Epithelial cell of esophagus (primary cell): Measurements from ENCODE around the gene VIP.

Source experiments
- DNase-seq: peaks from one replicate; pipeline ENCODE4 v3.0.0; 2010; ENCODE audit warnings: low read depth
- H3K4me3 ChIP-seq: 2 replicates; pipeline ENCODE4 v1.5.1; 2011; ENCODE audit warnings: mild to moderate bottlenecking, low read length, control low read depth
- CTCF ChIP-seq: IDR thresholded peaks from 2 replicates; pipeline ENCODE4 v1.5.1; 2011; ENCODE audit warnings: low read depth, mild to moderate bottlenecking, low read length, control low read depth, inconsistent platforms; ENCODE audit not compliant: insufficient read depth; ENCODE audit errors: missing control alignments

Gene VIP

DNA sequence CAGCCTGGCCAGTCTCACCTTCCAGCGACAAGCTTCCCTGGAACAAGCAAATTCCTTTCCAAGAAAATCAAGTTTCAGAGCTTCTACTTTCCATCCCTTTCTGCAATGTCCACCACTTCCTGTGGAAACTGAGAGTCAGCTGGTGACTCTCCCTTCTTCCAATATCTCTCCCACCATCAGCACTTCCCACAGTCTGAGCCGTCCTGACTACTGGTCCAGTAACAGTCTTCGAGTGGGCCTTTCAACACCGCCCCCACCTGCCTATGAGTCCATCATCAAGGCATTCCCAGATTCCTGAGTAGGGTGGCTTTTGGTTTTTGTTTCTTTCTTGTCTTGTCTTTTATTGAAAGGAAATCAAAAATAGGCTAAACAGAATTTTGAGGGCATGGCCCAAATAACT is 28.6 kb upstream of the VIP start:
- H3K4me3 ChIP-seq: no peak overlapping the region
- TF ChIP-seq CTCF: no peak
- DNase-seq: no peak

DNA sequence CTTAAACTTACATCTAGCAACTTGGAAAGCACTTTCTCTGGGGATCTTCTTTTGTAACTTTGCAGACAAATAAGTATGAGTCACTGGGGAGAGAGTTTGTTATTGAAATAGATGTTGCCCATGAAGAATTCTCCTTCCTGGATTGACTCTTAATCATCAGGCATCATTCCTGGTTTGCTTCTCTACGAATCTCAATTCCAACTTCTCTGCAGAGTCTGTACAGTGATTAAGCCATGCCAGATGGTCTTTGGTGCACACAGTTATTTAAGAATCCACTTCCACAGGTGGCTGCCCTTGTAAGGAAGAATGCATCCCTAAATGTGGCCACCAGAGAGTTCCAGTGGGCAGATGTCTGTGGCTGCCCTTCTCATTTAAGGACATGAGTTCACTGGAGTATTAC is 27.2 kb upstream of the VIP start:
- H3K4me3 ChIP-seq: no peak overlapping the region
- no peak for TF ChIP-seq CTCF
- peak; percentile 57 for DNase-seq

DNA sequence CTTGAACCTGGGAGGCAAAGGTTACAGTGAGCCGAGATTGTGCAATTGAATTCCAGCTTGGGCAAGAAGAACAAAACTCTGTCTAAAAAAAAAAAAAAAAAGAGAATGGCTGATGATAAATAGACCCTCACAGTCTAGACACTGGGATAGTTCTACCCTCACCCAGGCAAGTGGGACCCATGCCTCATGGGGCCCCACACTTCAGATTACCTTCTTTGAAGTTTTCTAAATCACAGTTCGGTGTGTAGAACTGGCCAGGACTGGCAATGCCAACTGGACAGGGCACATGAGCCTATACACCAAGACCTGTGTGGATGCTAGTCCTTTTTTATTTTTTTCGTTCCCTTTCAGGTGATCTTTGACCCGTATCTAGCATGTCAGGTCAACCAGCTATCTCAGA is 24.3 kb upstream of the VIP start:
- DNase-seq: no peak
- TF ChIP-seq CTCF: no peak
- H3K4me3 ChIP-seq: no peak overlapping the region

GRCh38 chr6:152727507-152727906 is 23.1 kb upstream of the VIP start:
- DNase-seq: no peak
- TF ChIP-seq CTCF: peak; percentile 9
- H3K4me3 ChIP-seq: no peak overlapping the region

- DNase-seq: no peak
- no peak for TF ChIP-seq CTCF
- no peak overlapping the region for H3K4me3 ChIP-seq
These were observed 16.0 kb upstream of the VIP start for GRCh38 chr6:152734630-152735029.

GRCh38 chr6:152736687-152737273 is 13.8 kb upstream of the VIP start:
- TF ChIP-seq CTCF: no peak
- H3K4me3 ChIP-seq: no peak overlapping the region
- no peak for DNase-seq

DNA sequence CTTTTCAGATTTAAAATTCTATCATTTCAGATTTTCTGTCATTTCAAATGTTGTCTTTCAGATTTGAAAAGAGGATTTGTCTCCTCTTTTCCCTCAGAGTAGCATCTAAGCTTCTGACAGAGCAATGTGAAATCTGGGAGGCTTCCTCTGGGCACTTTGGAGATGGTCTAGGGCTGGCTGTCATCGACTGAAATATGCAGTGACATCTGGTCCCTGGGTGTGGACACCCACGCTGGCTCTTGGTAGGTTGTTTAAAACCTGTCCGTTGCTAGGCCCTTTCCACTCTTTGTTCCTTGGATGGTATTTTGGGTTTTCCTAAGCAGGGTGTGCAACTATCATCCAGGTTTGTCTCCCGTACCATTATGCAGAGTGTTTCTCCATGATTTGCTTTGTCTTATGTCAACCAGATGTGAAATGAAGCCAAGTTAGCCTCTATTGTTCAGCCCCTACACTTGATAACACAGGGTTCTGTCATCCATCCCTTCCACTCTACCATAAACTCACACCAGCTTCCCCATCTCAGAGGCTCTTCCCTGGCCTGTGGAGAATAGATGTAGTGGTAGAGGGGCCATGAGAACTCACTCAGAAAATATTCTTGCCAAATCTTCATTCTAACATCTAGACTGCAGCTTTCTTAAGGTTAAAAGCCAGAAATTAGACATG is 5.0 kb upstream of the VIP start:
- TF ChIP-seq CTCF: no peak
- no peak overlapping the region for H3K4me3 ChIP-seq
- DNase-seq: no peak
